SHP77 treated with DMSO at 0.1 percent for 48 hours (cell line): Measurements from ENCODE around the gene RAPGEF1.

Source experiments
- DNase-seq: peaks from one replicate; lab custom pipeline; 2025; lab: John Stamatoyannopoulos, UW

RAPGEF1 gene

DNA sequence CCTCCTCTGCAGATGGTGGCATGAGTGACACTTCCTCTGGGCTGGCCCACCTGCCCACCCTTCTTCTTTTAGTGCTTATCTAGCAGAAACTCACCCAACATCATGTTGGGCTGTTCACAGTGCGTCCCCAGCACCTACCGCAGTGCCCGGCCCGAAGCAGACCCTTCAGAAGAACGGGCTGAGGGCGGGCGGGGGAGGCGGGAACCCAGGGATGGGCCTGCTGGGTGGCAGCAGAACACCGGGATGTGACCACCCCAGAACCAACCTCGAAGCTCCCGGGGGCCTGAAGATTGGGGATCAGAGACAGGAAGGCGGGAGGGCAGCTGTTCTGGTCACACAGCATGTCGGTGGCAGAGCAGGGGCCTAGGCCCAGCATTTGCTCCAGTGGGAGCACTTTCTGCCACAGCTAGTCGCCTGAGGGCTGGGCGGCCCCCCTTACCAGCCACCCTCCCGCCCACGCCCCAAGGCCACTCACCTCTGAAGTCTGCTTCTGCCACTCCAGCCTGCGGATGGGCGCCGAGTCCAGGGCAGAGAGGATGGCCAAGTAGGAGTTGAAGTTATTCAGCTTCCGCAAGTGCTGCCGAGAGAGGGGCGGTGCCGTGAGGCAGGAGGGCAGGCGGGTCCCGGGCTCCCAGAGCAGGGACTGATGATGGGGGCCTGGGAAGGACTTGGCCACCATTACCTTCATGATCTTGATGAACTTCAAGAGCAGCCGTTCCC lies 155.9 kb downstream of the RAPGEF1 start:
- no peak for DNase-seq

DNA sequence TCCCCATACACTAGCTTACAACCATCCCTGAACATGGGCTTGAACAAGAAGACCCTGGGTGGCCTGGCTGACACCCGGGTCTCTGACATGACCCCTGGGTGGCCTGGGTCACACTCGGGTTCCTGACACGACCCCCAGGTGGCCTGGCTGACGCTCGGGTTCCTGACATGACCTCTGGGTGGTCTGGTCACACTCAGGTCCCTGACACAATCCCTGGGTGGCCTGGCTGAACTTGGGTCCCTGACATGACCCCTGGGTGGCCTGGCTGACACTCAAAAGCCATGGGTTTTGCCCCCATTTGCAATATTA lies 156.6 kb downstream of the RAPGEF1 start:
- DNase-seq = no peak

DNA sequence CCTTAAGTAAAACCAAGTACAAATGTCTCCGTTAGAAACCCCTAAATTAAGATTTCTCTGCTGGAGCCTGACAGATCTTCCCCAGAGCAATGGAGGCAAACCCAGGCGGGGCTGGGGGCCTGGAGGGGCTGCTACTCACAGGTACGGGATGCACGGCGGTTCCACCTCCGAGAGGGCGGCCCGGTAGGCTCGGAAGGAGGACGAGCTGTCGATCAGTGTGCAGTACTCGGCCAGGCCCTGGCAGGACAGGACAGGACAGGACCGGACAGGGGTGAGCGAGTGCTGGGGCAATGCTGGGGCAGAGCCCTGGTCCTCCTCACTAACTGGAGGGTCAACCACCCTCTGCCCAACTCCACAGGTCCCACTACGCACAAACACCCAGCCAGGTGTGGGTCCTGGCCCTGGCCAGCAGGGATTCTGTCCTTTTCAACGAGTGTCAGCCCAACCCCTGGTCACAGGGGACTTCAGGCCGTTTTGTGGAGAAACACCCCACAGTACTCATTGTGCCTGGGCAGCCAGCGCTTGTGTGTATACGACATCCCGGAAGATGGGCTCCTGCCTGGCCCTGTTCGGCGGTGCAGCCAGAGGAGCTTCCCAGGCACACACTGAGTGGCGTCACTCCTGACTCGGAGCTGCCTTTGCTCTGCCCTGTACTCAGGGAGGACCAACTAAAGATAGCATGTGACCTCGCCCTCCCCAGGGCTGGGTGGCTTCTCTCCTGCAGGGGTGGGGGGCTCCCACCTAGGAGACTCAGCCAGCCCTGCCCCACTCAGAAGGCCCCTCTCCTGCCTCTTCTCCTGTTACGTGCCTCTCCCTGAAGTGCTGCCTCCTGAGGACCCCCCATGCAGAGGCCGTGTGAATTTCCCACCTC lies 157.2 kb downstream of the RAPGEF1 start:
- no peak for DNase-seq

DNA sequence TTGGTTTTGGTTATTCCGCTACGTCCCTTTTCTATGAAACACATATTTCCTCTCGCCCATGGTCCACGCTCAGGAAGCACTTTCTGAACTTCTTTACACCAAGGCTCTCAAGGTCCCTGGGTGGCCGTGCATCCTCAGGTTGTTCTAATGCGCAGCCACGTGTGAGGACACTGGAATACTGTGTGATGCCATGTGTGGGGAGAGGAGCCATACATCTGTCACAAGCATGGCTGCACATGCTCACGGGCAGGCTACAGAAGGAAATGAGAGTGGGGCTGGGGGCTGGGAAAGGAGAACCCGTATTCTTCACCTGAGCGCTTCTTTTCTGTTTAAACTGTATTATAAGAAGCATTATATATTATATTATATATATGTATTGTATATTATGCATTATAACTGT lies 157.8 kb downstream of the RAPGEF1 start:
- no peak for DNase-seq

DNA sequence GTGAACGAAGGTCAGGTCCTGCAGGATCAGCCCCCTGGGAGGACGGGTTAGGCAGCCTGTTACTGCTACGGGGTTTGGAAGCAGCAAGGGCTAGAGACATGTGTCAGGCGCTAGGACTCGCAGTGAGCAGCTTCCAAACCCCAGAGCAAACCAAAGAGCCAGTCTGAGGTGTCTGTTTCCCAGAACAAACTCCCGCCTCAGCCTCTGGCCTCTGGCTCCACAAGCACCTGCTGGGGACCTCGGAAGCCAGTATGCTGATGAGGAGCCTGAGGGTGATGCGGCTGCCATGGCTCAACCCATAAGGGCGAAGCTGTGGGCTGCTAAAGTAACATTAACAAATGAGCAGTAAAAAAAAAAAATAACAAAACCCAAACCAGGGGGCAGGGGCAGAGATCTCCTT lies 159.5 kb downstream of the RAPGEF1 start:
- DNase-seq = no peak

DNA sequence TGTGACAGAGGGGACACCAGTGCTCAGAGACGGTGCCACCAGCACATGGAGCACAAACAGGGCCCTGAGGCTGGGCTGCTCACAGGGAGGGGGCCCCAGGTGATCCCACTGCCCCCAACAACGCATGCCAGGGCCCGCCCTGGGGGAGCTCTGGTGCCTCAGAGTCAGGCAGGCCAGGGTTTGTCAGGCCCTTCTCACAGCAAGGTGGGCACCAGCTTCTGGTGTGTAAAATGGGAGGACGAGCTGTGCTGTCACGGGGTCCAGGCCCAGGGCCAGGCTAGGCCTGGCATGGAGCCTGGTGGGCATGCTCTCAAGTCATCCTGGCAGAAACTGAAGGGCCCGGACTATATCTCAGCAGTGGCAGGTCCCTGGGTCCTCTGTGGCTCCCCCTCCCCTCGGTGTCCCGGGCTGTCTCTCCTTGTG lies 160.1 kb downstream of the RAPGEF1 start:
- no peak for DNase-seq

DNA sequence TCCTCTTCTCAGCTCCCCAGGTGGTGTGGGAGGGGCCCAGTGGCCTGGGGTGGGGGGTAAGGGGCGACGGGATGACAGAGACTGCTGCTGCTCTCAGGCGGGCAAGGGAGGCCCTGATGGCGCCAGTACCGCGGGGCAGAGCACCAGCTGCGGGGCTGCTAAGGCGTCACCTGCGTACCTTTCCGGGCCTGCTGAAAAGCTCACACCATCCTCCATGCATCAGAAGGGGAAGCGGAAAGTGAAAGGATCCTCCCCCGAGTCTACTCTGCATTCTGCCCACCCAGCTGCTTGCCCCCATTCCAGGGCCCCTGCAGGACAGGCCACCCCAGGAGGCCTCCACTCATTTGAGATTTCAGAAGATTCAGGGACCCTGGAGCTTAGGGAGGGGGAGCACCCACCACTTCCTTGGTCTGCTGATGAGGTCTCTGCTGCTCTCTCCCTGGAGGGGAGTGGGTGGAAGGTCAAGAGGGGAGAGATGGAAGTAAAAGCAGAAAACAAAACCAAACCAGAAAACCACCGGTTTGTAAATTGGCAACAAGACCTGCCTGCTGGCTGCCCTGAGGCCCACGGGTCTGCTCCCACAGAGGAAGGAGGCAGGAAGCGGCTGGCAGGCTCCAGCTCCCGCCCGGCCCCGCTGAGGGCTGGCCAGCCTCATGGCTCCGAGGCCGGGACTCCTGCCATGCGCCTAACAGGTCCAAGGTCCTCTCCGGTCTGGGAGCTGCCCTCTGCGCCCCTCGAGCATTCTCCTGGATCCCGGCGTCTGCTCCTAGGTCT lies 161.0 kb downstream of the RAPGEF1 start:
- no peak for DNase-seq

DNA sequence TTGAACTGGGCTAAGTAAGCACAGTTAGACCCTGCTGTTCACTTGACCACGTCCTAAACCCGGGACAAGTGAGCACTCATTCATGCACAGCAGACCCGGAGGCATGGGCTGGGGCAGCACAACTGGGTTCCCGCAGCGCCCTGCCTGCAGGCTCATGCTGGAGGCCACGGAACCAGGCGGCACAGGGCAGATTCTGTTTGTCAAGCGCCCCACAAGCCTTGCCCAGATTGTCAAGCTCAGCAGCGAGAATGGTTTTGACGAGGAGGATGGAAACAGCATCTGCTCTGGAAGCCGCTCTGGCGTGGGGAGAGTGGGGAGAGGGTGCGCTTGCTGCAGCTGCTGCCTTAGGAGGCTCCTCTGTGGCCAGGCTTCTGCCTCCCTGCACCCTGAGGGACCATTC lies 161.9 kb downstream of the RAPGEF1 start:
- DNase-seq = no peak

DNA sequence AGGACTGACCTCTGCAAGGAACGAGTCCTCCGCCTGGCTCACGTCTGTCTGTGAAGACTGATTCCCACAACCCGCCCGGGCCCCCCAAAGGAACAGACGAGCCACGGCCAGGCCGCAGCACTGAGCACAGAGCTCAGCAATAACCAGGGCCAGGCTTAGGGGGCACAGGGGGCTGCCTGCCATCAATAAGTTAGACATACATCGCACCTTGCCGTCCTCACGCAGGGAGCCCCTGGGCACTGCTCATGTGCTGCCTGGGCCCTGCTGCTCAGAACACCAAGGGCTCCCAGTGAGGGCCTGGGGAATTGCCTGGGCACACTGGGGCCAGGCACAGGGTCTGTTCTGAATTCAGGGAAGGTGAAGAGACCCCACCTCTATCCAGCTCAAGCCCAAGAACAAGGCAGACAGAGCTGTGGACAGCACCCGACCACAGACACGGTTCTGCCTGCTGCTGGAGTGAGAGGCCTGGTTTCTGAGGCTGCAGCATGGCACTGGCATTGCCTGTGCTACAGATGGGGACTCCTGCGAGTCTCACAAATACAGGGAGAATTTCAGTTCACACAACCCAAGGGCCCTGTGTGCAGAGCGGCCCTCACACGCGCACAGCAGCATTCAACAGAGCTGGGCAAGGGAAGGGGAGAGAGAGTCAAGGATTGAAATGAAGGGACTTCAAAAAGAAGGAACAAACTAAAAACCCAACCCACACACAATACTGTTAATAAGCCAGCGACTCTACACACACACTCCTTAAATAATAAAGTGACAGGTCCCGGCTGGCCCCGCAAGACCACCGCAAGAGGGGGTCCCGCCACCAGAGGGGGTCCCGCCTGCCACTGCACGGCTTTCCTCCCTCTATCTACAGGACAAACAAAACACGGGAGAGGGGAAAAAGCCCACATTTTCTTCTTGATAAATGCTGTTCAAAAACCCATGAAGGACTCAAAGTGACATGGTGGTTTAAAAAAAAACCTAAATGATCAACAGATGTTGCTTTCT lies 162.6 kb downstream of the RAPGEF1 start:
- no peak for DNase-seq

DNA sequence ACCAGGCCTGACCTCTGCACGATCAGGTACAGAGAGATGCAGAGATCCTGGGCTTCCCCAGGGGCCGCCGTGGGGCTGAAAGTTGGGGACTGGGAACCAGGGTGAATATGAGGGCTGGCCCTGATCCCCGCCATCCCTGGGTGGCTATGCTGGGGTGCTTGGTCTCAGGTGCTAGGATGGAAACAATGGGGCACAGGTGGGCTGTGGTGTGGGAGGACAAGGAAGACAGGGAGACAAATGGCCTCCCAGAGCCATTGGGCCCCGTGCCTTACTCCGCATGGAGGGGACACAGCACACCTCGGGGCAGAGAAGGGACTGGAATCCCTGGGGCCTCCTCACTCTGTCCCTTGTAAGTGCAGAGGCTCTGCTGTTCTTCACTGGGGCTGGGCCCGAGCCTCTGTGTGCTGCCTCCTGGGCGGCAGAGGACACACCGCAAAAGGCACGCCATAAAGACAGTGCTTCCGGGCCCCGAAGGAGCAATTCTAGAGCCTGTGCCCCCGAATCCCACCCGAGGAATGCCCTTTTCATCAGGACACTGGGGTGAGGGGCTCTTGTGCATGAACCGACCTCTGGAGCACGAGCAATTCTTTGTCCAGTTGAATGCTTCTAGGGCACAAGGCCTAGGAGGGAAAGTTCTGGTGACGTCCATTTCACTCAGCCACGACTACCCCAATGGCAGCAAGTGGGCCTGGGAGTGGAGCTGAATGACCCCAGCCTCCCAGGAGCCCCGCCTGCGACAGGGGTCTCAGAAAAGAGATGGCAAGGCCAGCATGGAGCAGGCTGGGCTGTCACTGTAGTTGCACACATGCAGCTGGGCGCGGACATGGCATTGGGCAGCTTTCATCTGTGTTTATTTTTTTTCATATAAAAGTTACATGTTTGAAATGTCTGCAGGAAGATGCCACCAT lies 163.7 kb downstream of the RAPGEF1 start:
- no peak for DNase-seq

DNA sequence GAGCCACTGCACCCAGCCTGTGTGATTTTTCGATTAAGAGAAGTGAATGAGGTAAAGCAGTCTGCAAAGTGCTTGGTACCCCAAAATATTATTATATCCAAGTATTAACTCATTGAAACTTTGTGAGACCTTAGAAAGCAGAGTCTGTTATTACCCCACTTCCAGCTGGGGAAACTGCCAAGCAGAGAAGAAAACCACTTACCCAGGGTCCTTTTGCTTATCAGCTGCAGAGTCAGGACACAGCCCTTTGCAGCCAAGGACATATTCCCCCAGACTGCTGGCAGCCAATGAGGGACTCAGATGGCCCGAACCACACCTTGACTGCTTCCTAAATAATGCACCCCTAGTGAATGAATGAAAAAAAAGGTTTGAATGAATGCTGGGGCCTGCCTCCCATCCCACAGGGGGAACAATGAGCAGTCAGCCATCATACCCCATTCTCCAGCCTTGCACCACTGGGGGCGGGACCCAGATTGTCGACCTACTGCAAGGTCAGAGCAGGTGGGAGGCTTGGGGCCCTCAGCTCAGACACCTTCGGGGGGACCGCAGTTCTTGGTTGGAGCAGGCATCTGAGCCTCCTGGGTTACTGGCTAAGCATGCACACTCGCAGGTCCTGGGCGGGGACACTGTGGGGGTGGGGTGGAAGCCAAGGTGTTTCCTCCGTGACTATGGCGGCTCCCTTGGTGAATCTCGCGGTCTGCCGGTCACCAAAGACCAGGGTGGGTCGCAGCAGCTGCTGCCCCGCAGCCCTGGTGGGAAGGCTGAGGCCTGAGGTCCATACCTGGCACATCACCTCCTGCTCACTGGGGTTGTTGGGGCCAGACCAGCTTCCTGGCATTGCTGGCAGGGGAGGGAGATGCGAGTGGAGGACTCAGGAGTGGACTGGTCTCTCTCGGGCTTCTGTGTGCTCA lies 164.9 kb downstream of the RAPGEF1 start:
- DNase-seq = no peak

DNA sequence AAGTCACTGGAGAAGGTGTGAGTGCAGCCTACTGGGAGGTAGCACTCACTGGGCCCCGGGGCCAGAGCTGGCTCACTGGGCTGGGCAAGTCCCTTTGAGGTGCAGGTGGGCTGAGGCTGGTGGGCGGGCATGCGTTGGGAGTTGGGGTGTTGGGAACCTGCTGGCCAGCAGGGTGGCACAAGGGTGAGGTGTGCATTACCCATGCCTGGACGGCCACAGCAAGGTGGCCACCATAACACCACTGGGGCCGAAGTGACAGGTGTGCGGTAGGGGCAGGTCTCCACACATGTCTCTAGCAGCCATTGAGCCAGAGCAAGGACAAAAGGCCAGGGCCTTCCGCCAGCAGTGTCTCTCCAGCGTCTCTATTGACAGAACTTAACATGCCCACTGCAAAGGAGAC lies 172.0 kb downstream of the RAPGEF1 start:
- no peak for DNase-seq

DNA sequence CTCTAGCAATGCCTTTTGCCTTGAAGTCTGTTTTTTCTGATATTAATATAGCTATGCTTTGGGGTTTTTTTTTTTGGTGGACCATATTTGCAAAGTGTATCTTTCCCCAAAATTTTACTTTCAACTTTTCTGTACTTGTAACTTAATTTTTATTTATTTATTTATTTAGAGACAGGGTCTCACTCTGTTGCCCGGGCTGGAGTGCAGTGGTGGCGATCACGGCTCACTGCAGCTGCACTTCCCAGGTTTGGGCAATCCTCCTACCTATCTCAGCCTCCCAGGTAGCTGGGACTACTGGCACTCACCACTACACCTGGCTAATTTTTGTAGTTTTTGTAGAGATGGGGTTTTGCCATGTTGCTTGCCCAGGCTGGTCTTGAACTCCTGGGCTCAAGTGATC lies 173.7 kb downstream of the RAPGEF1 start:
- no peak for DNase-seq

DNA sequence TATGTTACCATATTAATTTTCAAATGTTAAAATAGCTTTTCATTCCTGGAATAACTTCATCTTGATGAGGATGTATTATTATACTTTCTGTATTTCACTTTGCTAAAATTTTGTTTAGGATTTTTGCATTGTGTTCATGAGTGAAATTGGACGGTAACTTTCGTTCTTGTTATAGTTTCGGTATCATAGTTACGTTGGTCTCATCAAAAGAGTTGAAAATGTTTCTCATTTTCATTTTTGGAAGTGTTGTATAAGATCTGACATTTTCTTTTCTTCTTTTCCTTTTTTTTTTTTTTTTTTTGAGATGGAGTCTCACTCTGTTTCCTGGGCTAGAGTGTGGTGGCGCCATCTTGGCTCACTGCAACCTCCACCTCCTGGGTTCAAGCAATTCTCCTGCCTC lies 174.5 kb downstream of the RAPGEF1 start:
- DNase-seq = no peak

DNA sequence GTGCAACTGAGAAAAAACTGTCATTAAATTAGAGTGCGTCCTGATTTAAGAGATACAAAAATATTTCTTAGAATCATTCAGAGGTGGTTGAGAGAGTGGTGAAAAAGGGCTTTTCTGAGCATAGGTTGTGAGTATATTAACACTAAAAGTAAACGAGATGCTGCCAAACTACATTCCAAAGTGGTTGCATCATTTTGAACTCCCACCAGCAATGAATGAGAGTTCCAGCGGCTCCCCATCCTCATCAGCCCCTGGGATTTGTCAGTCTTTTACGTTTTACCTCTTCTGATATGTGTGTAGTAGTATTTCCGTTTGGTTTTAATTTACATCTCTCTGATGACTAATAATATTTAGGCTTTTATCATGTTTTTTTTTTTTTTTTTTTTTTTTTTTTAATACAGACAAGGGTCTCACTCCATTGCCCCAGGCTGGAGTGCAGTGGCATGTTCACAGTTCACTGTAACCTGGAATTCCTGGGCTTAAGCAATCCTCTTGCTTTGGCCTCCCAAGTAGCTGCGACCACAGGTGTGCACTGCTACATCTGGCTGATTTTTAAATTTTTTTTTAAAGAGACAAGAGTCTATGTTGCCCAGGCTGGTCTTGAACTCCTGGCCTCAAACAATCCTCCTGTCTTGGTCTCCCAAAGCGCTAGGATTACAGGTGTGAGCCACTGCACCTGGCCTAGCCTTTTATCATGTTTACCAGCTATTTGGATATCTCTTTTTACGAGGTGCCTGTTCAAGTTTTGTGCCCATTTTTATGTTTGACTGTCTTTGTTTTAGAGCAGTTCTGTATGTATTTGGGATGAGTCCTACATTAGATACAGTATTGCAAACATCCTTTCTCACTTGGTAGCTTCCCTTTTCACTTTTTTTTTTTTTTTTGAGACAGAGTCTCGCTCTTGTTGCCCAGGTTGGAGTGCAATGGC lies 177.6 kb downstream of the RAPGEF1 start:
- no peak for DNase-seq

DNA sequence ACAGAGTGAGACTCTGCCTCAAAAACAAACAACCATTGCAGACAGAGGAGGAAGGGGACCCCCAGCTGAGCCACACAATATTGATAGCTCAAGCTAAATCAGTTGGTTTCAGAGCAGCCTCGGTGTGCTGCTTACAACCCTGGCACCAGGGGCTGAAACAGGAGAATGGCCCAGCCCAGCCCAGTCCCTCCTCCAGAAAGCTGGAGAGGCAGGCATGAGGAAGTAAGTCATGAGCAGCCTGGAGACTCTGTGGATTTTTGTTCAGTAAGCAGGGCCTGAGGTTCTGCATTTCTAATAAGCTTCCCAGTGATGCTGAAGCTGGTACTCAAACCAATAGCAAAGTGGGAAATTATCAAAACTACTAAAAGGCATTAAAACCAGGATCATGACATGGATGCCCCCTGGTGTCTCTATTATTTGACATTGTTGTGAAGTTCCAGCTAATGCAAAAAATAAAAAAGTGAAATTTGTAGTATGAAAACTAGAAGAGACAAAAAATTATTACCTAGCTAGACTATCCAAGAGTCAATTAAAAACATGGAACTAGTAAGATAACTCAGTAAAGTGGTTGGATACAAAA lies 180.4 kb downstream of the RAPGEF1 start:
- DNase-seq = no peak

DNA sequence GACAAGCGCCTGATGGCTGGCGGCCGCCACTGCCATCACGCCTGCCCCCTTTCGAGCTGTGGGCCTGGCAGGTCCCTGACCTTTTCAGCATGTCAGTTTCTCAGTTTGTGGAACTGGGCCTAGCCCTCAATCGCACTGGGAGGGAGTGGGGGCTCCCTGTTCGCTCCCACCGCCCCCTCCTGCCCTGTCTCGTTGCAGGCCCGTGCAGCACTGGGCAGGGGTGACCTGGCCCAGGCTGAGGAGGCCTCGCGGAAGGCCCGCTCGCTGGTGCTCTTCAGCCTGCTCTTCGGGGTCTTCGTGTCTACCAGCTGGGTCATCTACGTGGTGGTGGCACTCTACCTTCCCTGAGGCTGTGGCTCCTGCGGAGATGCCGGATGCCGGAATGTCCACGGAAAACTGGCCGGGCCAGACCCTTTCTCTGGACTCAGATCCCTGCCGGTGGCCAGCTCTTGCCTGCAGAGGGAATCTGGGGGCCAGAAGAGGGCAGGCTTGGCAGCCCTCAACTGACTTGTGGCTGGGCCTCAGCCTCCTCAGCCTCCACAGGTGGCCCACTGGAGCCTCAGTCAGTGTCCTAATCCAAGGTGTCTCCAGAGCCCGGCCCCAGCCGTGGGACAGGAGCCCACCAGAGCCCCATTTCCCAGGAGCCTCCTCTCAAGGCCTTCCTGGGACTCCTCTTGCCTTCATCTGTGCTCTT lies 181.9 kb downstream of the RAPGEF1 start:
- no peak for DNase-seq
